Ascending aorta (tissue), 2 donors: ENCODE data around the gene MTNR1B. TPM values are rescaled to one million over a fixed set of nuclear protein-coding genes. Genes with fewer than 3 reads are reported as not detected.

Source experiments
- DNase-seq, 2 donors: peaks; one replicate each; pipeline ENCODE4 v3.0.0-alpha.2; 2019; ENCODE audit warnings: low spot score in 2 of 2
- H3K27ac ChIP-seq, 2 donors: fragments of 200-600 bp; sonication (generic); one replicate each; pipeline ENCODE4 v1.5.1; 2016 to 2017; ENCODE audit warnings: mild to moderate bottlenecking in 1 of 2
- H3K27me3 ChIP-seq: fragments of 200-600 bp; sonication (generic); one replicate; pipeline ENCODE4 v1.5.1; 2017
- H3K36me3 ChIP-seq, 2 donors: fragments of 200-600 bp; sonication (generic); one replicate each; pipeline ENCODE4 v1.5.1; 2016
- H3K4me1 ChIP-seq, 2 donors: fragments of 200-600 bp; sonication (generic); one replicate each; pipeline ENCODE4 v1.5.1; 2016 to 2017; ENCODE audit warnings: mild to moderate bottlenecking in 1 of 2
- H3K4me3 ChIP-seq, 2 donors: fragments of 200-600 bp; sonication (generic); one replicate each; pipeline ENCODE4 v1.5.1; 2016 to 2017; ENCODE audit warnings: mild to moderate bottlenecking in 1 of 2
- H3K9me3 ChIP-seq, 2 donors: fragments of 200-600 bp; sonication (generic); one replicate each; pipeline ENCODE4 v1.5.1; 2016
- intact Hi-C: fragments of 100-400 bp; cut with DNase I; formaldehyde crosslinking; loops from one replicate; pipeline ENCODE4 v1.15.1; 2023
- total RNA-seq: library from RNA; depleted of rRNA; stranded (reverse); fragments of >200 nt; gene quantifications from one replicate; pipeline ENCODE4 v1.1.0, GENCODE V29; 2016
- TF ChIP-seq, protein P1 (sequence below), 3 experiments: fragments of 200-600 bp in 2 of 3; fragments of 450-650 bp in 1 of 3; sonication (generic) in 2 of 3; IDR thresholded peaks; one replicate each; pipeline ENCODE4 v1.5.1; 2016 to 2019; ENCODE audit warnings: antibody characterized with exemption in 3 of 3, mild to moderate bottlenecking in 1 of 3, moderate library complexity in 1 of 3

Gene MTNR1B
- total RNA-seq, 1 donor from 2014 or later, result not detected

DNA sequence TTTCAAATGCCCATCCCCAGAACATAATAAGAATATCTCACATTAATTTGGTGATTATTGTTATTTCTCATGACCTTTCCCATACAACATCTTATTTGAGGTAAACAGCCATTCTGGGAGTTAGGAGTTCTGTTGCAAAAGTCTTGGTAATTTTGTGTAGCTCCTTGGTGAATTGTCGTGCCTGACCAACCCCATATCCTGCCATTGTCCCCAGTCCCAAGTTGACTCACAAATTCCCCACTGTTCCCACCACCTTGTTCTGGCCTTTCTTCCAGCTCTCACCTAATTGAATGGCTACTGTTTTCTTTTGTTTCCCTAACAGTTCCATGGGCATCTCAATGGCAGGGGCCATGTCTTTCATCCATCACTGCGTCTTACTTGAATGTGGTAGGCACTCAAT is 8.0 kb downstream of the MTNR1B start:
- DNase-seq, result no peak
- H3K27me3 ChIP-seq, result no peaks in the 10 kb centered on the region
- no peaks in the 10 kb centered on the region for H3K36me3 ChIP-seq
- no peaks in the 10 kb centered on the region for H3K4me1 ChIP-seq
- TF ChIP-seq, protein P1, sequence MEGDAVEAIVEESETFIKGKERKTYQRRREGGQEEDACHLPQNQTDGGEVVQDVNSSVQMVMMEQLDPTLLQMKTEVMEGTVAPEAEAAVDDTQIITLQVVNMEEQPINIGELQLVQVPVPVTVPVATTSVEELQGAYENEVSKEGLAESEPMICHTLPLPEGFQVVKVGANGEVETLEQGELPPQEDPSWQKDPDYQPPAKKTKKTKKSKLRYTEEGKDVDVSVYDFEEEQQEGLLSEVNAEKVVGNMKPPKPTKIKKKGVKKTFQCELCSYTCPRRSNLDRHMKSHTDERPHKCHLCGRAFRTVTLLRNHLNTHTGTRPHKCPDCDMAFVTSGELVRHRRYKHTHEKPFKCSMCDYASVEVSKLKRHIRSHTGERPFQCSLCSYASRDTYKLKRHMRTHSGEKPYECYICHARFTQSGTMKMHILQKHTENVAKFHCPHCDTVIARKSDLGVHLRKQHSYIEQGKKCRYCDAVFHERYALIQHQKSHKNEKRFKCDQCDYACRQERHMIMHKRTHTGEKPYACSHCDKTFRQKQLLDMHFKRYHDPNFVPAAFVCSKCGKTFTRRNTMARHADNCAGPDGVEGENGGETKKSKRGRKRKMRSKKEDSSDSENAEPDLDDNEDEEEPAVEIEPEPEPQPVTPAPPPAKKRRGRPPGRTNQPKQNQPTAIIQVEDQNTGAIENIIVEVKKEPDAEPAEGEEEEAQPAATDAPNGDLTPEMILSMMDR (IDR thresholded peaks at IDR 0.05), result no peak
- intact Hi-C loops, result no loop called here
- no peak overlapping the region for H3K4me3 ChIP-seq
- H3K27ac ChIP-seq, result no peak overlapping the region
- H3K9me3 ChIP-seq, result no peaks in the 10 kb centered on the region

DNA sequence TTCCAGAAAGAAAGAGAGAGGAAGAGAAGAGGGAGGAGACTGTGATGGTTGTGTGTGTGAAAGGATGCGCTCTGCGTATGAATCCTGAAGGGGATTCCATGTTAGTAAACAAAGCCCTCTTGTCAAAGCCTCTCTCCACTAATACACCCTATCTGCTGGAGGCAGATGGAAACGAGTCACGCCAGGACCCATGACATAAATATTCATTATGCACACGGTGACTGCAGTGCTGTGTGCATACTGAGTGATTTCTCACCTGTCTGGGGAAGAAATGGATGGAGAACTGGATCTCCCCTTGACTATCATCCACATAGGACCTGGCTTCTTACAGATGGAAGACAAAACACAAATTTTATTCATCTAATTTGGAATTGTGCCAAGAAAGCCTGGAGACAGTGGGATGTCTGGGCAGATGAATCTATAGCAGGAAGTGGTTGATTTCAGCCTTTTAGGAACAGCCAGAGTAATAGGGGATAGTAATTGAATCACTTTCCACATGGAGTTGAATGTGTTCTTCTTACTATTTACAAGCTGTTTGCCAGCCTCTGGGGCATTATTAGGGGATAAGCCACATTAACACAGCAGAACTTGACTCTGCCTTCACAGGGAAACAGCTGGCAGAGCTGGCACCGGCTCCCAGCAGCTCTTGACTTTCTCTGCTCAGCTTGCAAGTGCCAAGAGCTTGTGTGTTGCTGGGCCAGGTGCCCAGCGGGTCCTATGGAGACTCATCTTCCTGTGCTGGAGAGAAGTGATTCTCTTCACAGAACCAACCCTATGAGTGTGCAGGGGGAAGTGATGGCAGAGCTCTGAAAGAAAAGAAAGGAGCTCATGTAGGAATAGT is 9.0 kb downstream of the MTNR1B start:
- Histone ChIP-seq H3K4me3 (no peak overlapping the region), H3K9me3 (no peaks in the 10 kb centered on the region), H3K36me3 (no peaks in the 10 kb centered on the region), H3K4me1 (no peaks in the 10 kb centered on the region), H3K27ac (no peak overlapping the region), H3K27me3 (no peaks in the 10 kb centered on the region)
- DNase-seq, result no peak
- TF ChIP-seq, protein P1 (IDR thresholded peaks at IDR 0.05), result no peak
- intact Hi-C loops, result no loop called here

DNA sequence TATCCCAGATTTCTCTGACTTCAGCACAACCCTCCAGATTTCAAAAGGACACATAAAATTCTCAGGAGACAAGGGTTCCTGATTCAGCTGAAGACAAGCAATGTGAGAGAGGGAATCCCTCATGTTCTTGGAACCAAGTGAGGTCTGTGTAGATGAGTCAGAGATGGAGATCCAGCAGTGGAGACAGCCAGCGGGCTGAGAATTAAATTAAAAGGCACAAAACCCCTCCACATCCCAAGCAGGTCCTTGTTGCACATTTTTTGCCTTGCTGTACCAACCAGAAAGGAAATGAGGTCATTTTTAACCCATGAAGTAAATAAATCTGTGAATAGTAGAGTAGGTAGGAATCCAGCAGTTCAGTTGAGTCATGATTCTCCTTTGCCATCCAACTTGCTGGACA is 9.7 kb downstream of the MTNR1B start:
- Histone ChIP-seq H3K9me3 (no peaks in the 10 kb centered on the region), H3K4me1 (no peaks in the 10 kb centered on the region), H3K36me3 (no peaks in the 10 kb centered on the region), H3K27me3 (no peaks in the 10 kb centered on the region), H3K27ac (no peak overlapping the region), H3K4me3 (no peak overlapping the region)
- no peak for DNase-seq
- intact Hi-C loops, result no loop called here
- TF ChIP-seq, protein P1 (IDR thresholded peaks at IDR 0.05), result no peak

- no peaks in the 10 kb centered on the region for H3K9me3 ChIP-seq
- no peak overlapping the region for H3K27ac ChIP-seq
- H3K36me3 ChIP-seq, result no peaks in the 10 kb centered on the region
- no peak for DNase-seq
- no peaks in the 10 kb centered on the region for H3K27me3 ChIP-seq
- TF ChIP-seq, protein P1 (IDR thresholded peaks at IDR 0.05), result no peak
- H3K4me3 ChIP-seq, result no peak overlapping the region
- intact Hi-C loops, result no loop called here
- no peaks in the 10 kb centered on the region for H3K4me1 ChIP-seq
Measured at GRCh38 chr11:92980312-92980711, 10.9 kb downstream of the MTNR1B start.

DNA sequence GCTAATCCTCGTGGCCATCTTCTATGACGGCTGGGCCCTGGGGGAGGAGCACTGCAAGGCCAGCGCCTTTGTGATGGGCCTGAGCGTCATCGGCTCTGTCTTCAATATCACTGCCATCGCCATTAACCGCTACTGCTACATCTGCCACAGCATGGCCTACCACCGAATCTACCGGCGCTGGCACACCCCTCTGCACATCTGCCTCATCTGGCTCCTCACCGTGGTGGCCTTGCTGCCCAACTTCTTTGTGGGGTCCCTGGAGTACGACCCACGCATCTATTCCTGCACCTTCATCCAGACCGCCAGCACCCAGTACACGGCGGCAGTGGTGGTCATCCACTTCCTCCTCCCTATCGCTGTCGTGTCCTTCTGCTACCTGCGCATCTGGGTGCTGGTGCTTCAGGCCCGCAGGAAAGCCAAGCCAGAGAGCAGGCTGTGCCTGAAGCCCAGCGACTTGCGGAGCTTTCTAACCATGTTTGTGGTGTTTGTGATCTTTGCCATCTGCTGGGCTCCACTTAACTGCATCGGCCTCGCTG is 12.1 kb downstream of the MTNR1B start:
- intact Hi-C loops, result no loop called here
- H3K36me3 ChIP-seq, result no peaks in the 10 kb centered on the region
- H3K9me3 ChIP-seq, result no peaks in the 10 kb centered on the region
- H3K4me3 ChIP-seq, result no peak overlapping the region
- DNase-seq, result no peak
- TF ChIP-seq, protein P1 (IDR thresholded peaks at IDR 0.05), result no peak
- no peaks in the 10 kb centered on the region for H3K4me1 ChIP-seq
- H3K27me3 ChIP-seq, result no peaks in the 10 kb centered on the region
- no peak overlapping the region for H3K27ac ChIP-seq
